HFFc6 (cell line): Measurements from ENCODE around the gene DNAJC27. TPM values are rescaled to one million over a fixed set of nuclear protein-coding genes. Genes with fewer than 3 reads are reported as not detected.

Experiments
- DNase-seq: peaks from one replicate; pipeline ENCODE4 v3.0.0-alpha.2; 2018
- H3K27ac Mint-ChIP-seq: 2 replicates; pipeline ENCODE4 v1.8.0; 2020; ENCODE audit warnings: mild to moderate bottlenecking, mixed read lengths
- H3K27me3 Mint-ChIP-seq: 2 replicates; pipeline ENCODE4 v1.8.0; 2021; ENCODE audit warnings: mild to moderate bottlenecking, moderate library complexity, mixed read lengths; ENCODE audit not compliant: insufficient read depth
- H3K36me3 Mint-ChIP-seq: 2 replicates; pipeline ENCODE4 v1.8.0; 2021; ENCODE audit warnings: low read depth, mixed read lengths
- H3K4me1 Mint-ChIP-seq: 2 replicates; pipeline ENCODE4 v1.8.0; 2020; ENCODE audit warnings: low read depth, mixed read lengths
- H3K4me3 Mint-ChIP-seq: 2 replicates; pipeline ENCODE4 v1.8.0; 2020; ENCODE audit warnings: mild to moderate bottlenecking, moderate library complexity, mixed read lengths
- H3K9me3 Mint-ChIP-seq: 2 replicates; pipeline ENCODE4 v1.8.0; 2020; ENCODE audit warnings: mild to moderate bottlenecking, mixed read lengths
- total RNA-seq, 6 experiments: library from RNA; stranded (reverse); fragmentation: NEBNext Ultra II Directional; extraction: Animal tissue kit (Norgen Biotek cat#: 25700); gene quantifications; 2 replicates in 1 of 6; 3 replicates in 5 of 6; pipeline ENCODE4 v1.2.3, GENCODE V29; 2021
- TF ChIP-seq, protein P1 (sequence below): fragments of 200-600 bp; sonication (generic); IDR thresholded peaks from 2 replicates; pipeline ENCODE4 v1.5.0; 2021; ENCODE audit warnings: antibody characterized with exemption, mild to moderate bottlenecking

Gene DNAJC27
- total RNA-seq, 6 experiments from 2014 or later, result 2.8 to 3.9 (median 3.6) TPM

- peak overlapping the region; percentile 25; the same call in 1 of the 2 replicates for H3K27ac Mint-ChIP-seq
- DNase-seq, result peak; percentile 39
- peaks cover 5% of the 10 kb centered on the region for H3K9me3 Mint-ChIP-seq
- peaks cover 31% of the 10 kb centered on the region for H3K4me1 Mint-ChIP-seq
- no peaks in the 10 kb centered on the region; the same call in 1 of the 2 replicates for H3K27me3 Mint-ChIP-seq
- TF ChIP-seq, protein P1, sequence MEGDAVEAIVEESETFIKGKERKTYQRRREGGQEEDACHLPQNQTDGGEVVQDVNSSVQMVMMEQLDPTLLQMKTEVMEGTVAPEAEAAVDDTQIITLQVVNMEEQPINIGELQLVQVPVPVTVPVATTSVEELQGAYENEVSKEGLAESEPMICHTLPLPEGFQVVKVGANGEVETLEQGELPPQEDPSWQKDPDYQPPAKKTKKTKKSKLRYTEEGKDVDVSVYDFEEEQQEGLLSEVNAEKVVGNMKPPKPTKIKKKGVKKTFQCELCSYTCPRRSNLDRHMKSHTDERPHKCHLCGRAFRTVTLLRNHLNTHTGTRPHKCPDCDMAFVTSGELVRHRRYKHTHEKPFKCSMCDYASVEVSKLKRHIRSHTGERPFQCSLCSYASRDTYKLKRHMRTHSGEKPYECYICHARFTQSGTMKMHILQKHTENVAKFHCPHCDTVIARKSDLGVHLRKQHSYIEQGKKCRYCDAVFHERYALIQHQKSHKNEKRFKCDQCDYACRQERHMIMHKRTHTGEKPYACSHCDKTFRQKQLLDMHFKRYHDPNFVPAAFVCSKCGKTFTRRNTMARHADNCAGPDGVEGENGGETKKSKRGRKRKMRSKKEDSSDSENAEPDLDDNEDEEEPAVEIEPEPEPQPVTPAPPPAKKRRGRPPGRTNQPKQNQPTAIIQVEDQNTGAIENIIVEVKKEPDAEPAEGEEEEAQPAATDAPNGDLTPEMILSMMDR, result no peak
- no peak overlapping the region for H3K4me3 Mint-ChIP-seq
- H3K36me3 Mint-ChIP-seq, result peaks cover 14% of the 10 kb centered on the region
Observed at GRCh38 chr2:24909555-24910177, 62.1 kb downstream of the DNAJC27 start.

DNA sequence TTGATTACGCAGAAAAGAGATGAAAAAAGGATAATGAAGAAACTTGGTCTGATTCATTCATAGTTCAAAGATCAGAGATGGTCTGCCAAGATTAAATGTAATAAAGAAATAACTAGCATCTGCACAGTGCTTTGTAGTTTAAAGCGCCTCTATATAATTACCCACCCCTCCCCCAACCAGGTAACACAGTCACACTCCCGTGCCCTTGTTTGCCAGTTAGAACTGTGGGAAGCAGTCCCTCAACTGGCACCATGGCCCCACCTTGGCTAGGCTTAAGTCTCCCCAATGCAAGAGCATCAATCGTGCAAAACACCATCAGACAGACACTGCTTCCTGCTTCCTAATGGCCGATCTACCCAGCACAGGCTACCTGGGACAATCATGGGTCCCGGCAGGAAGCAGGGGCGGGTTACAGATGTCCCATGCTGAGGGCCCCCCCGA, 63.3 kb downstream of the DNAJC27 start:
- Mint-ChIP-seq H3K9me3 (peaks cover 5% of the 10 kb centered on the region), H3K36me3 (peaks cover 14% of the 10 kb centered on the region), H3K27ac (no peak overlapping the region), H3K4me3 (no peak overlapping the region), H3K27me3 (no peaks in the 10 kb centered on the region; the same call in 1 of the 2 replicates), H3K4me1 (peaks cover 31% of the 10 kb centered on the region)
- TF ChIP-seq, protein P1, result no peak
- DNase-seq, result no peak

GRCh38 chr2:24907116-24907515, 64.6 kb downstream of the DNAJC27 start:
- no peaks in the 10 kb centered on the region; the same call in 1 of the 2 replicates for H3K27me3 Mint-ChIP-seq
- H3K4me3 Mint-ChIP-seq, result no peak overlapping the region
- H3K27ac Mint-ChIP-seq, result peak overlapping the region; percentile 19; the same call in 1 of the 2 replicates
- peaks cover 24% of the 10 kb centered on the region for H3K36me3 Mint-ChIP-seq
- peaks cover 31% of the 10 kb centered on the region for H3K4me1 Mint-ChIP-seq
- TF ChIP-seq, protein P1, result no peak
- DNase-seq, result no peak
- H3K9me3 Mint-ChIP-seq, result peaks cover 5% of the 10 kb centered on the region

- no peak overlapping the region for H3K4me3 Mint-ChIP-seq
- TF ChIP-seq, protein P1, result no peak
- peaks cover 19% of the 10 kb centered on the region for H3K36me3 Mint-ChIP-seq
- H3K9me3 Mint-ChIP-seq, result peaks cover 5% of the 10 kb centered on the region
- no peak for DNase-seq
- no peaks in the 10 kb centered on the region; the same call in 1 of the 2 replicates for H3K27me3 Mint-ChIP-seq
- H3K27ac Mint-ChIP-seq, result no peak overlapping the region
- peaks cover 31% of the 10 kb centered on the region for H3K4me1 Mint-ChIP-seq
Observed at GRCh38 chr2:24906466-24906865, 65.3 kb downstream of the DNAJC27 start.

DNA sequence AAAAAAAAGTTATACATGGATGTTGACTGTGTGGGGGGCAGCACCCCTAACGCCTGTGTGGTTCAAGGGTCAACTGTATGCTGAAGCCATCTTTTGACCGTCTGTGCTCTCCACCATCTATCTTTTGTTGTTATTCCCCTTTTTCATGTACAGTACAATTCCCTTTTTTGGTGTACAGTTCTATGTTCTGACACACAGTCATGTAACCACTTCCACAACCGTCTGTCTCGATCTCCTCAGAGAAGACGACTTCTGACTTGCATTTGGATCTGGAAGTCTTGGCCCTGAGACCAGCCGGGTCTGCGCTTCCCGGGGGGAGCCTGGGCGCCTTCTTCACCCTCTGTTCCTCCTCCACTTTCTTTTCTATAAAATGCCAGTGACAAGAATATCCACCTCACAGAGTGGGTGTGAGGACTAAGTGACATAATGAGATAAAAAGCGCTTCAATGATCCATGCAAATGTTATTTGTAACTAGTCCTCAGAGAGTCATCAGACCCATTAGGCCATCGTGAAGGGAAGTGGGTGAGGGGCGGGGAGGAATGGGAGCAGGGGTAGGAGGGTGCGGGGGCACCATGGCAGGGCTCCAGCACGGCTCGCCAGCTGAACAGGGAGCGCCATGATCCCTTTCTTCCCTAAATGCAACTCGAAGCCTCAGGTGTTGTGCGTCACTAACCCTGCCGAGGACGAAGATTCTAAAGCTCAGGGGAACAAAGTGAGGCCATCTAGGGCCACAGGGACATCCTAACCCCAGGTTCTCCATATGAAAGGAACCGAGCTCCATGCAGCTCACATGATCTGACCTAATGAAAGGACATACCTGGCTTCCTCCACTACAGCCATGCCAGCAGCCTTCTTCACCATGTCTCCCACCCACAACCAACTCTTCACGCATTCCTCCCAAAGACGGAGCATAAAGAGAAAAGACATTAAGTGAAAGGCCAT, 68.3 kb downstream of the DNAJC27 start:
- peaks cover 12% of the 10 kb centered on the region for H3K4me1 Mint-ChIP-seq
- H3K9me3 Mint-ChIP-seq, result no peaks in the 10 kb centered on the region
- no peaks in the 10 kb centered on the region; the same call in none of the 2 replicates for H3K27me3 Mint-ChIP-seq
- no peak for DNase-seq
- peaks cover 23% of the 10 kb centered on the region for H3K36me3 Mint-ChIP-seq
- no peak overlapping the region for H3K27ac Mint-ChIP-seq
- H3K4me3 Mint-ChIP-seq, result no peak overlapping the region; the same call in 1 of the 2 replicates
- TF ChIP-seq, protein P1, result no peak
